ENCODE data around the gene PXK. TPM values are rescaled to one million over a fixed set of nuclear protein-coding genes. Genes with fewer than 3 reads are reported as not detected.

Gene PXK
- polyA plus RNA-seq, 1 donor (not counting 4 experiments of a cell fraction or from before 2014, with no cell fraction given): 12.2 TPM

- H3K9me3 ChIP-seq (ENCODE audit: control insufficient read depth, low read depth, low read length): no peaks in the 10 kb centered on the region
- H3K4me2 ChIP-seq (ENCODE audit: control insufficient read depth, extremely low read depth, insufficient read depth, low read depth, low read length): no peak overlapping the region
- no peaks in the 10 kb centered on the region for H3K27me3 ChIP-seq (ENCODE audit: control insufficient read depth, extremely low read depth, insufficient read depth, low read length)
- dilution Hi-C loops (cut with MboI; ENCODE audit: extremely low pct_ligation_motif_present, low sequenced_read_pairs): no loop called here
- H3K4me3 ChIP-seq (ENCODE audit: control insufficient read depth in 2 of 3, extremely low read depth in 1 of 3, insufficient read depth in 2 of 3, low read depth in 1 of 3, low read length in 3 of 3): no peak overlapping the region
- no peaks in the 10 kb centered on the region for H3K79me2 ChIP-seq (ENCODE audit: control insufficient read depth, insufficient read depth, low read length)
- FAIRE-seq (no peak), DNase-seq (ENCODE audit: low read depth, low spot score) (no peak)
- TF ChIP-seq EZH2 (IDR thresholded peaks at IDR 0.05; ENCODE audit: low read length): no peak
- TF ChIP-seq CTCF (optimal IDR thresholded peaks at IDR 0.05 in 1 of 3, IDR thresholded peaks at IDR 0.05 in 1 of 3, conservative IDR thresholded peaks at IDR 0.05 in 1 of 3; ENCODE audit: extremely low read depth in 1 of 3, insufficient read depth in 2 of 3, low read length in 3 of 3): no peak
- no peaks in the 10 kb centered on the region for H3K9me1 ChIP-seq (ENCODE audit: control insufficient read depth, extremely low read depth, insufficient read depth, low read length)
- H4K20me1 ChIP-seq (ENCODE audit: control insufficient read depth, extremely low read depth, insufficient read depth, low read length): no peaks in the 10 kb centered on the region
- H3K27ac ChIP-seq (ENCODE audit: control insufficient read depth, insufficient read depth, low read length): no peak overlapping the region
- no peak overlapping the region for H3K9ac ChIP-seq (ENCODE audit: control insufficient read depth, extremely low read depth, insufficient read depth, low read length)
- H2AFZ ChIP-seq (ENCODE audit: control insufficient read depth, low read length): no peak overlapping the region
- H3K36me3 ChIP-seq (ENCODE audit: control insufficient read depth in 2 of 2, extremely low read depth in 1 of 2, insufficient read depth in 2 of 2, low read length in 2 of 2): peaks cover 0 to 7% of the 10 kb centered on the region in 2 experiments
- H3K4me1 ChIP-seq (ENCODE audit: control insufficient read depth, extremely low read depth, insufficient read depth, low read length): no peaks in the 10 kb centered on the region
Observed at GRCh38 chr3:58408906-58409305, 76.2 kb downstream of the PXK start.

- Histone ChIP-seq H3K4me1 (ENCODE audit: control insufficient read depth, extremely low read depth, insufficient read depth, low read length) (no peaks in the 10 kb centered on the region), H3K27ac (ENCODE audit: control insufficient read depth, insufficient read depth, low read length) (no peak overlapping the region), H3K36me3 (ENCODE audit: control insufficient read depth in 2 of 2, extremely low read depth in 1 of 2, insufficient read depth in 2 of 2, low read length in 2 of 2) (peaks cover 0 to 7% of the 10 kb centered on the region in 2 experiments), H4K20me1 (ENCODE audit: control insufficient read depth, extremely low read depth, insufficient read depth, low read length) (no peaks in the 10 kb centered on the region), H3K9me3 (ENCODE audit: control insufficient read depth, low read depth, low read length) (no peaks in the 10 kb centered on the region), H3K27me3 (ENCODE audit: control insufficient read depth, extremely low read depth, insufficient read depth, low read length) (no peaks in the 10 kb centered on the region), H3K4me3 (ENCODE audit: control insufficient read depth in 2 of 3, extremely low read depth in 1 of 3, insufficient read depth in 2 of 3, low read depth in 1 of 3, low read length in 3 of 3) (no peak overlapping the region), H2AFZ (ENCODE audit: control insufficient read depth, low read length) (no peak overlapping the region), H3K9ac (ENCODE audit: control insufficient read depth, extremely low read depth, insufficient read depth, low read length) (no peak overlapping the region), H3K79me2 (ENCODE audit: control insufficient read depth, insufficient read depth, low read length) (no peaks in the 10 kb centered on the region), H3K4me2 (ENCODE audit: control insufficient read depth, extremely low read depth, insufficient read depth, low read depth, low read length) (no peak overlapping the region), H3K9me1 (ENCODE audit: control insufficient read depth, extremely low read depth, insufficient read depth, low read length) (no peaks in the 10 kb centered on the region)
- dilution Hi-C loops (cut with MboI; ENCODE audit: extremely low pct_ligation_motif_present, low sequenced_read_pairs): no loop called here
- FAIRE-seq (no peak), DNase-seq (ENCODE audit: low read depth, low spot score) (no peak)
- TF ChIP-seq CTCF (optimal IDR thresholded peaks at IDR 0.05 in 1 of 3, IDR thresholded peaks at IDR 0.05 in 1 of 3, conservative IDR thresholded peaks at IDR 0.05 in 1 of 3; ENCODE audit: extremely low read depth in 1 of 3, insufficient read depth in 2 of 3, low read length in 3 of 3) (no peak), EZH2 (IDR thresholded peaks at IDR 0.05; ENCODE audit: low read length) (no peak)
Observed at GRCh38 chr3:58409663-58410062, 77.0 kb downstream of the PXK start.

Data from keratinocyte (primary cell).